PFSK-1 (cell line): Measurements from ENCODE around the gene RPS8.

Experiments
- FOXP2 ChIP-seq: optimal IDR thresholded peaks from 2 replicates; pipeline ENCODE3; 2011; ENCODE audit warnings: borderline replicate concordance, control low read depth, inconsistent platforms; ENCODE audit not compliant: insufficient read depth; ENCODE audit errors: extremely low read length, extremely low read depth
- POLR2AphosphoS5 ChIP-seq: IDR thresholded peaks from 2 replicates; pipeline ENCODE4 v1.6.1; 2012; ENCODE audit warnings: low read depth, mild to moderate bottlenecking, control low read depth, low read length, moderate library complexity
- REST ChIP-seq, 2 experiments: IDR thresholded peaks; 2 replicates each; pipeline versions ENCODE4 v1.6.1 to v1.8.0; 2011 to 2012; ENCODE audit warnings: low read depth in 2 of 2, low read length in 2 of 2, control low read depth in 1 of 2, inconsistent platforms in 1 of 2, mild to moderate bottlenecking in 1 of 2, moderate library complexity in 1 of 2; ENCODE audit not compliant: insufficient read depth in 1 of 2
- SIN3A ChIP-seq: IDR thresholded peaks from 2 replicates; pipeline ENCODE4 v1.6.1; 2012; ENCODE audit warnings: mild to moderate bottlenecking, low read length, moderate library complexity, borderline replicate concordance; ENCODE audit not compliant: insufficient read depth
- TAF1 ChIP-seq: IDR thresholded peaks from 2 replicates; pipeline ENCODE4 v1.6.1; 2012; ENCODE audit warnings: low read length, control low read depth, borderline replicate concordance; ENCODE audit not compliant: insufficient read depth

- TF ChIP-seq POLR2AphosphoS5 (peak; percentile 98), SIN3A (peak; percentile 76; the same call in 1 of the 2 replicates), TAF1 (peak; percentile 55; the same call in 1 of the 2 replicates), REST (IDR thresholded peaks at IDR 0.05; ENCODE audit: insufficient read depth in 1 of 2, low read depth in 2 of 2, low read length in 2 of 2) (no peak), FOXP2 (no peak)
Measured at GRCh38 chr1:44819608-44820327, 44.4 kb downstream of the RPS8 start.
